Endodermal cell (in vitro differentiated cells): ENCODE data around the gene SLC19A1. TPM values are rescaled to one million over a fixed set of nuclear protein-coding genes. Genes with fewer than 3 reads are reported as not detected.
"Not testable (repeated sequence)": the region's sequence is repeated elsewhere in the genome, so short reads cannot be mapped to it uniquely, and the experiment has no call there.

Experiments
- DNase-seq: peaks from one replicate; pipeline ENCODE4 v3.0.0-alpha.2; 2017
- H3K27ac ChIP-seq: 2 replicates; pipeline ENCODE4 v1.5.1; 2013; ENCODE audit warnings: mild to moderate bottlenecking, low read depth, low read length, moderate library complexity
- H3K27me3 ChIP-seq: 2 replicates; pipeline ENCODE4 v1.6.1; 2013; ENCODE audit warnings: mild to moderate bottlenecking, low read length, moderate library complexity; ENCODE audit not compliant: insufficient read depth, control insufficient read depth, poor library complexity, severe bottlenecking
- H3K36me3 ChIP-seq: 2 replicates; pipeline ENCODE4 v1.7.0; 2013; ENCODE audit warnings: mild to moderate bottlenecking, low read length, moderate library complexity; ENCODE audit not compliant: control insufficient read depth, insufficient read depth
- H3K4me1 ChIP-seq: one replicate; pipeline ENCODE4 v1.7.0; 2013; ENCODE audit warnings: low read length; ENCODE audit not compliant: control insufficient read depth, insufficient read depth
- H3K4me3 ChIP-seq: 2 replicates; pipeline ENCODE4 v1.5.1; 2013; ENCODE audit warnings: mild to moderate bottlenecking, low read length, moderate library complexity
- H3K9ac ChIP-seq: 2 replicates; pipeline ENCODE4 v1.6.1; 2013; ENCODE audit warnings: mild to moderate bottlenecking, low read length, moderate library complexity; ENCODE audit not compliant: poor library complexity, severe bottlenecking; ENCODE audit errors: extremely low read depth
- H3K9me3 ChIP-seq: 2 replicates; pipeline ENCODE4 v1.6.1; 2013; ENCODE audit warnings: mild to moderate bottlenecking, low read length, moderate library complexity; ENCODE audit not compliant: control insufficient read depth
- H3K27ac Mint-ChIP-seq: 2 replicates; pipeline ENCODE4 v1.8.0; 2020; ENCODE audit warnings: mixed read lengths
- H3K27me3 Mint-ChIP-seq: 2 replicates; pipeline ENCODE4 v1.8.0; 2021; ENCODE audit warnings: mild to moderate bottlenecking, mixed read lengths; ENCODE audit not compliant: insufficient read depth
- H3K36me3 Mint-ChIP-seq: 2 replicates; pipeline ENCODE4 v1.8.0; 2020; ENCODE audit warnings: low read depth, mixed read lengths
- H3K4me1 Mint-ChIP-seq: 2 replicates; pipeline ENCODE4 v1.8.0; 2020; ENCODE audit warnings: mixed read lengths
- H3K4me3 Mint-ChIP-seq: 2 replicates; pipeline ENCODE4 v1.8.0; 2020; ENCODE audit warnings: mild to moderate bottlenecking, moderate library complexity, mixed read lengths
- H3K9me3 Mint-ChIP-seq: 2 replicates; pipeline ENCODE4 v1.8.0; 2020; ENCODE audit warnings: mild to moderate bottlenecking, mixed read lengths
- CTCF ChIP-seq: fragments of 200-600 bp; sonication (generic); conservative IDR thresholded peaks from 2 replicates; pipeline ENCODE4 v1.5.0; 2021; ENCODE audit warnings: antibody characterized with exemption, mild to moderate bottlenecking
- WGBS, 2 experiments: methylation state at CpG; one replicate each; pipeline versions ENCODE4 v1.1.5 to v1.1.7; 2013; ENCODE audit warnings: missing lambda C conversion rate in 2 of 2, mixed read lengths in 1 of 2; ENCODE audit not compliant: insufficient coverage in 1 of 2, insufficient read length in 1 of 2; 5-methylcytosine and 5-hydroxymethylcytosine counted together
- total RNA-seq, 2 donors: library from RNA; stranded (reverse); fragmentation: NEBNext Ultra II Directional in 1 of 2; extraction: Animal tissue kit (Norgen Biotek cat#: 25700) in 1 of 2; gene quantifications; 2 replicates in 1 of 2; 3 replicates in 1 of 2; pipeline ENCODE4 v1.2.1, GENCODE V29; 2021

Gene SLC19A1
- total RNA-seq, 2 donors from 2014 or later, result 28.8 to 29.4 TPM

- no peak overlapping the region for H3K4me3 Mint-ChIP-seq
- 95 to 97% methylated on average over 10 of the region's 10 CpGs for WGBS, 2 experiments
- no peaks in the 10 kb centered on the region for H3K27me3 Mint-ChIP-seq
- Histone ChIP-seq H3K4me3 (no peak overlapping the region), H3K9ac (no peak overlapping the region), H3K4me1 (no peaks in the 10 kb centered on the region), H3K9me3 (no peaks in the 10 kb centered on the region), H3K36me3 (peaks cover 27% of the 10 kb centered on the region), H3K27me3 (no peaks in the 10 kb centered on the region), H3K27ac (no peak overlapping the region)
- H3K36me3 Mint-ChIP-seq, result peaks cover 36% of the 10 kb centered on the region
- no peaks in the 10 kb centered on the region for H3K9me3 Mint-ChIP-seq
- H3K4me1 Mint-ChIP-seq, result no peaks in the 10 kb centered on the region
- no peak for TF ChIP-seq CTCF
- no peak overlapping the region for H3K27ac Mint-ChIP-seq
- DNase-seq, result peak; percentile 33
These were observed 39.6 kb downstream of the SLC19A1 start for GRCh38 chr21:45502600-45502999.

- Histone ChIP-seq H3K27me3 (no peaks in the 10 kb centered on the region), H3K9me3 (no peaks in the 10 kb centered on the region), H3K4me3 (no peak overlapping the region), H3K4me1 (no peaks in the 10 kb centered on the region), H3K27ac (no peak overlapping the region), H3K36me3 (peaks cover 33% of the 10 kb centered on the region), H3K9ac (no peak overlapping the region)
- Mint-ChIP-seq H3K36me3 (peaks cover 39% of the 10 kb centered on the region), H3K27me3 (no peaks in the 10 kb centered on the region), H3K4me1 (no peaks in the 10 kb centered on the region), H3K9me3 (no peaks in the 10 kb centered on the region), H3K4me3 (no peak overlapping the region), H3K27ac (no peak overlapping the region)
- 92 to 100% methylated on average over 2 to 13 of the region's 13 CpGs for WGBS, 2 experiments
- TF ChIP-seq CTCF, result no peak
- peak; percentile 44 for DNase-seq
These were observed 40.3 kb downstream of the SLC19A1 start for GRCh38 chr21:45502006-45502345.

GRCh38 chr21:45501081-45502005, 40.9 kb downstream of the SLC19A1 start:
- H3K27ac ChIP-seq, H3K27me3 Mint-ChIP-seq, H3K4me1 ChIP-seq, H3K4me1 Mint-ChIP-seq, H3K4me3 ChIP-seq, H3K9me3 Mint-ChIP-seq, H3K27me3 ChIP-seq, H3K4me3 Mint-ChIP-seq, H3K9me3 ChIP-seq, H3K9ac ChIP-seq, H3K27ac Mint-ChIP-seq: not testable (repeated sequence)
- H3K36me3 Mint-ChIP-seq, result peaks cover 43% of the 10 kb centered on the region
- peaks cover 39% of the 10 kb centered on the region for H3K36me3 ChIP-seq
- DNase-seq, result peak; percentile 34
- 93% methylated on average over 8 to 17 of the region's 20 CpGs for WGBS, 2 experiments
